Measurements from ENCODE around the gene ARHGEF4. TPM values are rescaled to one million over a fixed set of nuclear protein-coding genes. Genes with fewer than 3 reads are reported as not detected.
A peak's percentile ranks its signal among the peaks of the same experiment; 100 is the strongest.
"Not testable (repeated sequence)": the region's sequence is repeated elsewhere in the genome, so short reads cannot be mapped to it uniquely, and the experiment has no call there.

ARHGEF4 gene
- polyA plus RNA-seq, 3 donors from 2014 or later, result not detected

GRCh38 chr2:131075578-131075977 is 238.9 kb downstream of the ARHGEF4 start:
- peaks cover 44 to 74% of the 10 kb centered on the region in 2 donors for H3K4me1 Mint-ChIP-seq
- H3K27me3 Mint-ChIP-seq (ENCODE audit: low read depth in 3 of 3); H3K27ac Mint-ChIP-seq; H3K9me3 Mint-ChIP-seq; DNase-seq; H3K4me3 Mint-ChIP-seq: not testable (repeated sequence)
- H3K36me3 Mint-ChIP-seq, result peaks cover 8 to 44% (median 20%) of the 10 kb centered on the region in 3 donors

- peaks cover under 1 to 8% (median 4%) of the 10 kb centered on the region in 3 donors for H3K27me3 Mint-ChIP-seq (ENCODE audit: low read depth in 3 of 3)
- H3K36me3 Mint-ChIP-seq, result peaks cover 9 to 47% (median 24%) of the 10 kb centered on the region in 3 donors
- peaks cover 51 to 78% of the 10 kb centered on the region in 2 donors for H3K4me1 Mint-ChIP-seq
- no peak overlapping the region for H3K4me3 Mint-ChIP-seq
- H3K27ac Mint-ChIP-seq, result peak overlapping the region in 1 of 6 donors; percentile 67
- no peaks in the 10 kb centered on the region for H3K9me3 Mint-ChIP-seq
- DNase-seq, result no peak
These were observed 240.0 kb downstream of the ARHGEF4 start for GRCh38 chr2:131076707-131077106.

DNA sequence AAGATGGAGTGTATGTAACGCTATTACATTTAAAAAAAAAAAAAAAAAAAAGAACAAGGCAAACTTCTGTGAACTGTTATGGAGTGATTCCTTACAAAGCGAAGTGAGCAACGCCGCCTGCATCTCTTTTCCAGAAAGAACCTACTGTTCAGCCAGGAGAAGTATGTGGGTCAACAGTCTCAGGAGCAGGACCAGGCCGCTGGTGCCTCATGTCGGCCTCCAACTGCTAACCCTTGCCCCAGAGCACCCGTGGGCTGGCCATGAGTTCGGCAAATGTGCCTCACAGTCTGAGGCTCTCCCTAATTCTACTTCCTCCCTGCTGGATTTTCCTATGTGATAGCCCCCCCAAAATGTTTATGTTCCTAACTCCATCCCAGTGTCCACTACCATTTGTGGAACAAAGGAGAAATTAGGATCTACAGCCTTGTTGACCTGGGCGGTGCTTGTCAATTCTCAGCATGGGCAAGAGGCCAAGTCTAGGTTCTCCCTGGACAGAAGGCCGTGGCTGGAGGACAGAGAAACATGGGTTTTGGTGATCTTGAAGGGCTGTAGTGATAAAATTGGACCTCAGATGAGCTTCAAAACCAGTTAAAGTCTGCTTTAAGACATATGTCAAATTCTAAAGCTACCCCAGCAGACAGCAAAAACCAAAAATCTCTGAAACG is 240.6 kb downstream of the ARHGEF4 start:
- no peak for DNase-seq
- Mint-ChIP-seq H3K27ac (no peak overlapping the region), H3K4me3 (no peak overlapping the region), H3K36me3 (peaks cover 9 to 48% (median 24%) of the 10 kb centered on the region in 3 donors), H3K4me1 (peaks cover 54 to 80% of the 10 kb centered on the region in 2 donors), H3K9me3 (no peaks in the 10 kb centered on the region), H3K27me3 (ENCODE audit: low read depth in 3 of 3) (peaks cover 0 to 8% (median 4%) of the 10 kb centered on the region in 3 donors)

DNA sequence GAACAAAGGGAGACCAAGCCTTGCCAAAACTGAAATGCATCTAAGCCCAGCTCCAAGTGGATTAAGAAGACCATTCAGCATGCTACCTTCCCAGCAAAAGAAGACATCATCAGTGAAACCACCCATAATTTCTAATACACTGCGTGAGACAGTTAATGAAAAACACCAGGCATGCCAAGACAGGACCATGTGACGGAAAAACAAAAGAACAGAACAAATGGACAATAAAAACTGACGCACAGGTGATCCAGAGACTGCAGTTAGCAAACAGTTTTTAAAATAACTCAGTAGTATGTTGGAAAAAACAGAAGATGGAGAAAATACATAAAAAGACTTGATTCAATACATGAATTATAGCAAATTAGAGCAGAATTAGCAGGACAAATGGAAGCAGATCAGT is 241.3 kb downstream of the ARHGEF4 start:
- H3K27ac Mint-ChIP-seq, result peak overlapping the region in 3 of 6 donors; percentile 6 to 42 (median 6)
- peaks cover 9 to 48% (median 24%) of the 10 kb centered on the region in 3 donors for H3K36me3 Mint-ChIP-seq
- H3K27me3 Mint-ChIP-seq (ENCODE audit: low read depth in 3 of 3), result peaks cover 0 to 8% (median 4%) of the 10 kb centered on the region in 3 donors
- H3K4me3 Mint-ChIP-seq, result peak overlapping the region in 1 of 5 donors; percentile 29
- H3K9me3 Mint-ChIP-seq, result no peaks in the 10 kb centered on the region
- peaks cover 57 to 84% of the 10 kb centered on the region in 2 donors for H3K4me1 Mint-ChIP-seq
- no peak for DNase-seq

DNA sequence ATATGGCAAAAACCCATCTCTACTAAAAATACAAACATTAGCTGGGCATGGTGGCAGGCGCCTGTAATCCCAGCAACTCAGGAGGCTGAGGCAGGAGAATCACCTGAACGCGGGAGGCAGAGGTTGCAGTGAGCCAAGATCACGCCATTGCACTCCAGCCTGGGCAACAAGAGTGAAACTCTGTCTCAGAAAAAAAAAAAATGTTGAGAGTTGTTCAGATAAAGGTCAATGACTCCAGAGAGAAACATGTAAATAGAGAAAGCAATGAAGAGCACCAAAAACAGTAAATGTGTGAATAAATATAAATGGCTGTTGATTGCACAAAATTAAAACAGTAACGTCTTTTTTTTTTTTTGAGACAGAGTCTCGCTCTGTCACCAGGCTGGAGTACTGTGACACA is 243.2 kb downstream of the ARHGEF4 start:
- H3K9me3 Mint-ChIP-seq, DNase-seq: not testable (repeated sequence)
- peaks cover 0 to 11% (median 4%) of the 10 kb centered on the region in 3 donors for H3K27me3 Mint-ChIP-seq (ENCODE audit: low read depth in 3 of 3)
- peaks cover 9 to 46% (median 24%) of the 10 kb centered on the region in 3 donors for H3K36me3 Mint-ChIP-seq
- peaks cover 52 to 77% of the 10 kb centered on the region in 2 donors for H3K4me1 Mint-ChIP-seq
- H3K4me3 Mint-ChIP-seq, result peak overlapping the region in 4 of 5 donors; percentile 56 to 70 (median 65)
- H3K27ac Mint-ChIP-seq, result peak overlapping the region; percentile 40 to 87 (median 80)

GRCh38 chr2:131081190-131081589 is 244.5 kb downstream of the ARHGEF4 start:
- Mint-ChIP-seq H3K9me3 (no peaks in the 10 kb centered on the region), H3K4me3 (peak overlapping the region in 1 of 5 donors; percentile 5), H3K27ac (peak overlapping the region in 3 of 6 donors; percentile 4 to 50 (median 26)), H3K36me3 (peaks cover 17 to 49% (median 24%) of the 10 kb centered on the region in 3 donors), H3K4me1 (peaks cover 59 to 79% of the 10 kb centered on the region in 2 donors), H3K27me3 (ENCODE audit: low read depth in 3 of 3) (peaks cover 0 to 13% (median 2%) of the 10 kb centered on the region in 3 donors)
- DNase-seq, result no peak

DNA sequence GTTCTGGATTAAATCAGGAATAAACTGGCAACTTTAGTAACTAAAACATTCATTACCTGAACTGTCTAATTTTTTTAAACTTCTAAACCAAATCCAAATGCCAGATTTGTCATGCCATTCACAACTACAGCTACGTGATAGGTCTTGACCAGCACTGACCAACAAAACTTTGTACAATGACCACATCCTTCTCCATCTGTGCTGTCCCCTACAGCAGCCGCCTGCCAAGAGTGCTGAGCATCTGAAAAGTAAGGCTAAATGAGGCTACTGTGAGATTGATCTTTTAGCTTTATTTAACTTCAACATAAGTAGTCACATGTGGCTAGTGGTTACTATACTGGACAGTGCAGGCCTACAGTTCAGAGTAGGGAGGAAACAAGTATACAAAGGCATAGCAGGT is 248.9 kb downstream of the ARHGEF4 start:
- Mint-ChIP-seq H3K27ac (peak overlapping the region in 4 of 6 donors; percentile 6 to 67 (median 43)), H3K9me3 (no peaks in the 10 kb centered on the region), H3K4me1 (peaks cover 42 to 67% of the 10 kb centered on the region in 2 donors), H3K36me3 (peaks cover 16 to 30% (median 16%) of the 10 kb centered on the region in 3 donors), H3K27me3 (ENCODE audit: low read depth in 3 of 3) (peaks cover 0 to 4% (median 0%) of the 10 kb centered on the region in 3 donors), H3K4me3 (no peak overlapping the region)
- DNase-seq, result no peak

DNA sequence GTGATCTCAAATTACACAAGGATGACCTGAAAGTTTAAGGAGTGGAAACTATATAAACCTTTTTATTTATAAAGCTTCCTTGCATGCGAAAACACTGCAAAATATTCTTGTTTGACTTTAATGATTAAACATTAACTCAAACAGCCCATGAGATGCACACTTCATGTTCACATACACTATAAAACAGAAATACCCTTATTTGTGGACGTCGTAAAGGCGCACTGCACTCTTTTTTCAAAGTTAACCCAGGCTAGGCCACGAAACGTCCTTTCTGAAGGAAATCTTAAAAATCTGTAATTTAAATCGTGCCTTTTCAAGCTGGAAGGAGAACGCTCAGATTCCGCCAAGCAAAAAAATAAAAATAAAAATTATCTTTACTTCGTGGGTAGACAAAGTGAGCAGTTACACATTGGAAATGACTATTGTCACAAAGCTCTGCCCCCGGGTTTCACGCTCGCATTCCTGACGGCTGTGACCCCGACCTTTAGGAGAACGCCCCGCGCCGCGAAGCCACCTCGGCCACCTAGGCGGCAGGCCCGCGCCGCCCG is 255.8 kb downstream of the ARHGEF4 start:
- Mint-ChIP-seq H3K4me3 (peak overlapping the region; percentile 80 to 86 (median 84)), H3K36me3 (peaks cover 4% of the 10 kb centered on the region in 3 donors), H3K27ac (peak overlapping the region; percentile 81 to 90 (median 87)), H3K9me3 (no peaks in the 10 kb centered on the region), H3K4me1 (peaks cover 22 to 46% of the 10 kb centered on the region in 2 donors), H3K27me3 (ENCODE audit: low read depth in 3 of 3) (peaks cover 5 to 13% (median 11%) of the 10 kb centered on the region in 3 donors)
- DNase-seq, result no peak

GRCh38 chr2:131093006-131093695 is 256.4 kb downstream of the ARHGEF4 start, which contains the start of gene FAM168B:
Gene FAM168B (minus strand): TSS chr2:131093460. CDS start chr2:131082646, 10,814 bp downstream.
- Mint-ChIP-seq H3K27me3 (ENCODE audit: low read depth in 3 of 3) (peaks cover 5 to 13% (median 11%) of the 10 kb centered on the region in 3 donors), H3K4me3 (peak within 1 kb of the TSS; percentile 90 to 99 (median 97)), H3K4me1 (peaks cover 22 to 41% of the 10 kb centered on the region in 2 donors), H3K9me3 (no peaks in the 10 kb centered on the region), H3K27ac (peak within 1 kb of the TSS; percentile 87 to 98 (median 96)), H3K36me3 (peaks cover 4% of the 10 kb centered on the region in 3 donors)
- DNase-seq, result peak; percentile 89 to 90 (median 90)

- peak overlapping the region; percentile 90 to 99 (median 97) for H3K4me3 Mint-ChIP-seq
- H3K27me3 Mint-ChIP-seq (ENCODE audit: low read depth in 3 of 3), result peaks cover 5 to 13% (median 11%) of the 10 kb centered on the region in 3 donors
- no peaks in the 10 kb centered on the region for H3K36me3 Mint-ChIP-seq
- DNase-seq, result no peak
- no peaks in the 10 kb centered on the region for H3K9me3 Mint-ChIP-seq
- peaks cover 20 to 34% of the 10 kb centered on the region in 2 donors for H3K4me1 Mint-ChIP-seq
- peak overlapping the region; percentile 87 to 98 (median 96) for H3K27ac Mint-ChIP-seq
These were observed 257.2 kb downstream of the ARHGEF4 start for GRCh38 chr2:131093696-131094462.

DNA sequence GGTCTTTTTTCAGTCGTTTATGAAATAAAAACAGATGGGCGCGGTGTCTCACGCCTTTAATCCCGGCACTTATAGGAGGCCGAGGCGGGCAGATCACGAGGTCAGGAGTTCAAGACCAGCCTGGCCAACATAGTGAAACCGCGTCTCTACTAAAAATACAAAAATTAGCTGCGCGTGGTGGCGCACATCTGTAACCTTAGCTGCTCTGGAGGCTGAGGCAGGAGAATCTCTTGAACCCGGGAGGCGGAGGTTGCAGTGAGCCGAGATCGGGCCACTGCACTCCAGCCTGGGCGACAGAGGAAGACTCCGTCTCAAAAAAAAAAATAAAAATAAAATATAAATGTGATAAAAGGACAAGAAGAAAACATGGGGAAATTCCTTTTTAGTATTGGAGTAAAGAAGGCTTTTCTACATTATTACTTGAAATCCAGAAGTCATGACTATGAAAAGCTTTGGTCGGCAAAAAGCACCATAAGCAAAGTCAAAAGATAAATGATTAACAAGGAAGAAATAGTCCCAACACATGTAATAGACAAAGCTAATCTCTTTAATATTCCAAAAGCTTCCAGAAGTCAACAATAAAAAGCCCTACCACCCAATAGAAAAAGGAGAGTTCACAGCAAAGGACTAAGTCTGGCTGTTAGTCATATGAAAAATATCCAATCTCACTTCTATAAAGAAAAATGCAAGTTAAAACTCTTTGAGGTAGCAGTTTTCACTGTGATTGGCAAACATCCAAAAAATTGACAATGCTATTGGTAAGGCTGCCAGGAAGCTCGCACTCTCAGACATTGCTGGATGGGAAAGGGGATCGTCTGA is 258.0 kb downstream of the ARHGEF4 start:
- H3K4me3 Mint-ChIP-seq, result peak overlapping the region; percentile 90 to 99 (median 97)
- H3K9me3 Mint-ChIP-seq, result no peaks in the 10 kb centered on the region
- H3K4me1 Mint-ChIP-seq, result peaks cover 19 to 29% of the 10 kb centered on the region in 2 donors

More for the DNA sequence above, 258.0 kb downstream of the ARHGEF4 start:
- H3K36me3 Mint-ChIP-seq, result no peaks in the 10 kb centered on the region
- no peak for DNase-seq
- H3K27me3 Mint-ChIP-seq (ENCODE audit: low read depth in 3 of 3), result peaks cover 5 to 13% (median 11%) of the 10 kb centered on the region in 3 donors
- peak overlapping the region in 5 of 6 donors; percentile 87 to 98 (median 96) for H3K27ac Mint-ChIP-seq

All from immature natural killer cell (primary cell).